Fibroblast of mammary gland (primary cell): ENCODE results near the gene CYB561.

Source experiments
- DNase-seq: peaks from one replicate; pipeline ENCODE4 v3.0.0-alpha.2; 2010; ENCODE audit warnings: low read depth
- H3K4me3 ChIP-seq: 2 replicates; pipeline ENCODE4 v1.5.1; 2011; ENCODE audit warnings: low read depth, mild to moderate bottlenecking, low read length, moderate library complexity; ENCODE audit not compliant: control insufficient read depth
- CTCF ChIP-seq: conservative IDR thresholded peaks from 2 replicates; pipeline ENCODE4 v1.5.1; 2011; ENCODE audit warnings: low read depth, low read length, inconsistent platforms; ENCODE audit not compliant: control insufficient read depth, insufficient read depth

Gene CYB561

GRCh38 chr17:63491413-63491812, 45.3 kb upstream of the CYB561 start:
- DNase-seq = no peak
- no peak overlapping the region for H3K4me3 ChIP-seq
- TF ChIP-seq CTCF = no peak

GRCh38 chr17:63490858-63491400, 44.8 kb upstream of the CYB561 start:
- TF ChIP-seq CTCF = no peak
- DNase-seq = no peak
- no peak overlapping the region for H3K4me3 ChIP-seq

- no peak for TF ChIP-seq CTCF
- no peak for DNase-seq
- no peak overlapping the region for H3K4me3 ChIP-seq
Measured at GRCh38 chr17:63490329-63490728, 44.2 kb upstream of the CYB561 start.

- H3K4me3 ChIP-seq = no peak overlapping the region
- TF ChIP-seq CTCF = no peak
- DNase-seq = no peak
Measured at GRCh38 chr17:63489291-63489690, 43.2 kb upstream of the CYB561 start.

- no peak for DNase-seq
- TF ChIP-seq CTCF = no peak
- no peak overlapping the region for H3K4me3 ChIP-seq
Measured at GRCh38 chr17:63488851-63489250, 42.7 kb upstream of the CYB561 start.

GRCh38 chr17:63487014-63487339, 40.9 kb upstream of the CYB561 start:
- DNase-seq = no peak
- no peak for TF ChIP-seq CTCF
- H3K4me3 ChIP-seq = no peak overlapping the region
